Activated naive CD8-positive, alpha-beta T cell treated with anti-CD3 and anti-CD28 coated beads, Interleukin-2, amount 50 U/mL, for 24 hours (primary cell): ENCODE measurements around the gene CEP76.
"Not testable (repeated sequence)": the region's sequence is repeated elsewhere in the genome, so short reads cannot be mapped to it uniquely, and the experiment has no call there.

Experiments used
- ATAC-seq: fragments of 150-1000 bp; cut with Tn5 transposase; one replicate; pipeline ENCODE4 v1.10.0; 2021
- DNase-seq: peaks from one replicate; pipeline ENCODE4 v3.0.0; 2021
- H3K27ac Mint-ChIP-seq: one replicate; pipeline ENCODE4 v1.8.0; 2021; ENCODE audit warnings: mild to moderate bottlenecking, mixed read lengths
- H3K27me3 Mint-ChIP-seq: one replicate; pipeline ENCODE4 v1.8.0; 2021; ENCODE audit warnings: mixed read lengths
- H3K36me3 Mint-ChIP-seq: one replicate; pipeline ENCODE4 v1.8.0; 2021; ENCODE audit warnings: low read depth, mixed read lengths
- H3K4me1 Mint-ChIP-seq: one replicate; pipeline ENCODE4 v1.8.0; 2021; ENCODE audit warnings: mixed read lengths
- H3K4me3 Mint-ChIP-seq: one replicate; pipeline ENCODE4 v1.8.0; 2021; ENCODE audit warnings: mild to moderate bottlenecking, moderate library complexity, mixed read lengths
- H3K9me3 Mint-ChIP-seq: one replicate; pipeline ENCODE4 v1.8.0; 2021; ENCODE audit warnings: mixed read lengths

Gene CEP76

GRCh38 chr18:12639990-12640880 lies 62.3 kb downstream of the CEP76 start:
- Mint-ChIP-seq H3K27ac (no peak overlapping the region), H3K4me3 (no peak overlapping the region), H3K36me3 (no peaks in the 10 kb centered on the region), H3K4me1 (no peaks in the 10 kb centered on the region), H3K9me3 (no peaks in the 10 kb centered on the region), H3K27me3 (peaks cover 8% of the 10 kb centered on the region)
- no peak for DNase-seq
- no peak for ATAC-seq

DNA sequence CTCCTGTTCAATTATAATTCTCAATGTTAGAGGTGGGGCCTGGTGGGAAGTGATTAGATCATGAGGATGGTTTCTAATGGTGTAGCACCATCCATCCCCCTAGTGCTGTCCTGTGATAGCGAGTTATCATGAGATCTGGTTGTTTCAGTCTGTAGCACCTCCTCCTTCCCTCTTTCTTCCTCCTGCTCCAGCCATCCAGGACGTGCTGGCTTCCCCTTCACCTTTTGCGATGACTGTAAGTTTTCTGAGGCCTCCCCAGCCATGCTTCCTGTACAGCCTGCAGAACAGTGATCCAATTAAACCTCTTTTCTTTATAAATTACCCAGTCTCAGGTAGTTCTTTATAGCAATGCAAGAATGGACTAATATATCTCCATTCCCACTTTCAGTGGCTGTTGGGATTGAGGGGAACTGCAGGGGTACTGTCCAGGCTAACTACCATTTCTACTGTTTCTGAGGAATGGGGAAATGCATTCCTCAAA lies 63.8 kb downstream of the CEP76 start:
- ATAC-seq (no peak), DNase-seq (no peak)
- Mint-ChIP-seq H3K4me1 (no peaks in the 10 kb centered on the region), H3K4me3 (no peak overlapping the region), H3K27ac (no peak overlapping the region), H3K9me3 (no peaks in the 10 kb centered on the region), H3K36me3 (no peaks in the 10 kb centered on the region), H3K27me3 (peaks cover 8% of the 10 kb centered on the region)

DNA sequence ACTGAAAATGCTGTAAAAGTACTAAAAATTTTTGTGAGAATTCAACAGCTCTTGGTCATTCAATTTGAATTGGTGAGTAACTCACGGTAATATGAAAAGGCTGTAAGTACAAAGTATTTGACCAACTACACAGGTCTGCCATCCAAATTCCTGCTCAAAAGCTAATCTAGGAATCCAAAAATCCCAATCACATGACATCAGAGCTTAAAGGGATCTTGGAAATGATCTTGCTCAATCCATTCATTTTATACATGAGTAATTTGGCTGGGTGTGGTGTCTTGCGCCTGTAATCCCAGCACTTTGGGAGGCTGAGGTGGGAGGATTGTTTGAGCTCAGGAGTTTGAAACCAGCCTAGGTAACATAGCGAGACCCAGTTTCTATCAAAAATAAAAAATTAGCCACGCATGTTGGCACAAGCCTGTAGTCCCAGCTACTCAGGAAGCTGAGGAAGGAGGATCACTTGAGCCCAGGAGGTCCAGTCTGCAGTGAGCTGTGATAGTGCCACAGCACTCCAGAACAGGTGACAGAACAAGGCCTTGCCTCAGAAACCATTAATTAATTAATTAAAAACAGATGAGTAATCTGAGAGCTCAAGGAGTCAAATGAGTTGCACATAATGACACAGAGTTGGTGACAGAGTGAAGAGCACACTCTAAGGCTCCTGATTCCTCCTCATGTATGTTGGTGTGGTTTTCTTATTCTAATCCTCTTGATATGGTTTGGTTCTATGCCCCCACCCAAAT lies 64.5 kb downstream of the CEP76 start:
- H3K4me1 Mint-ChIP-seq, result no peaks in the 10 kb centered on the region
- peaks cover 4% of the 10 kb centered on the region for H3K27me3 Mint-ChIP-seq
- DNase-seq (no peak), ATAC-seq (no peak)
- H3K36me3 Mint-ChIP-seq, result no peaks in the 10 kb centered on the region
- H3K4me3 Mint-ChIP-seq, result no peak overlapping the region
- no peaks in the 10 kb centered on the region for H3K9me3 Mint-ChIP-seq
- no peak overlapping the region for H3K27ac Mint-ChIP-seq

DNA sequence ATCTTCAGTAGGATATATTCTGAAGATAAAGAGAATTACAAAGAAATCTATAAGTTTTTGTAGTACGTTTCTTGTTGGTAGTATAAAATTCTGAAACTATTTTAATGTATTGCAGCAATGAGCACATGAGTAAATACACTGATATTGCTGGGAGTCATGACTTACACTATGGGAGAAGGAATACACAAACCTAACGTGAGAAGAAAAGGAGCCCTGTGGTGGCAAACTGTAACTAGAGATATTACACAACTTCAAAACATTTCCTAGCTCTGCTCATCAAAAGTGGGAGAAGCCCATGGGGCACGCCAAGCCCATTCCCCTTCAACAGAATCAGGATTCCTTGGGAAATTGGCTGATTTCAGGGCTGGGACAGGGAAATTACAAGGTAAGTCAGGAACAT lies 65.1 kb downstream of the CEP76 start:
- ATAC-seq (no peak), DNase-seq (no peak)
- Mint-ChIP-seq H3K9me3 (no peaks in the 10 kb centered on the region), H3K4me3 (no peak overlapping the region), H3K4me1 (no peaks in the 10 kb centered on the region), H3K36me3 (no peaks in the 10 kb centered on the region), H3K27ac (no peak overlapping the region), H3K27me3 (peaks cover 2% of the 10 kb centered on the region)

- H3K4me3 Mint-ChIP-seq, result no peak overlapping the region
- no peaks in the 10 kb centered on the region for H3K36me3 Mint-ChIP-seq
- no peak for DNase-seq
- ATAC-seq, result no peak
- H3K4me1 Mint-ChIP-seq, result no peaks in the 10 kb centered on the region
- H3K9me3 Mint-ChIP-seq, result no peaks in the 10 kb centered on the region
- H3K27me3 Mint-ChIP-seq, result peaks cover 2% of the 10 kb centered on the region
- H3K27ac Mint-ChIP-seq, result no peak overlapping the region
Measured at GRCh38 chr18:12631831-12632477, 70.6 kb downstream of the CEP76 start.

- Mint-ChIP-seq H3K27ac (no peak overlapping the region), H3K4me1 (no peaks in the 10 kb centered on the region), H3K36me3 (no peaks in the 10 kb centered on the region), H3K27me3 (peaks cover 2% of the 10 kb centered on the region), H3K9me3 (no peaks in the 10 kb centered on the region), H3K4me3 (no peak overlapping the region)
- DNase-seq (no peak), ATAC-seq (no peak)
Measured at GRCh38 chr18:12630136-12630535, 72.4 kb downstream of the CEP76 start.

DNA sequence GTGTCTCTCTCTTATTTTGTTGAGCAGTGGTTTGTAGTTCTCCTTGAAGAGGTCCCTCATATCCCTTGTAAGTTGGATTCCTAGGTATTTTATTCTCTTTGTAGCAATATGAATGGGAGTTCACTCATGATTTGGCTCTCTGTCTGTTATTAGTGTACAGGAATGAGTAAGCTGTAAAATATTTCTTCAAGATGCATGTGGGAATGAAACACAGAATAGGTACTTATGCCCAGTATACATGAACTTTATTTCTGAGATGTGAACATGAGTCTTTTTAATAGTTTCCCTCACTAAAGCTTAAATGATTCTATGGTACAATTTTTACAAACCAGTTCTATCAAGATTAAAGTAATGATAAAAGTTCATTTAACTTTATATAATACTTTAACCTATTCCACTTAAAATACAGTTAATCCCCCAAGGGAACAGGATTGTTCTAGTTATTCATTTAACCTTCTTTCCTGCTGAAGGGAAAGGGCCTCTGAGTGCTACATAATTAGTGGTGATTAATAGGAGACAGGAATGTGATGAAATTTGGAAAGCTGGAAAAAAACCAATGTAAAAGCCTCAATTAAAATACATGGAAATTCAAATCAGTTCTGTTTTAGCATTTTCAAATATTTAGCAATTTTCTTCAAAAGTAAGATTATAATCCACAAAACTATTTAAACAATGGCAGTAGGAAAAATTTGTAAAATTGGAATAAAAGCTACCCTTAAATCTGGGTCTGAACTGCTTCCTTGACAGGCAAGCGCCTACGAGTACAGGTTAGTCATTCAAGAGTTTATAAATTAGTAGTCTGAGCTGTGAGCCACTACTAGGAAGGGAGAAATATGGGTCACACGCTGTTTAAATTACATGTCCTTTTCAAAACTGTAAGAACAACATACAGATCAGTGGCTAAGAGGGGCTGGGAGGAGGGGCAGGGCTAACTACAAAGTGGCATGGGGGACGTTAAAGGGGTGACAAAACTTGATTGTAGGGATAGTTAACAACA lies 73.5 kb downstream of the CEP76 start:
- DNase-seq, result no peak
- ATAC-seq, result no peak
- peaks cover 2% of the 10 kb centered on the region for H3K27me3 Mint-ChIP-seq
- H3K4me3 Mint-ChIP-seq, result no peak overlapping the region
- H3K4me1 Mint-ChIP-seq, result no peaks in the 10 kb centered on the region
- no peaks in the 10 kb centered on the region for H3K9me3 Mint-ChIP-seq
- H3K27ac Mint-ChIP-seq, result no peak overlapping the region
- H3K36me3 Mint-ChIP-seq, result no peaks in the 10 kb centered on the region

GRCh38 chr18:12627199-12627598 lies 75.3 kb downstream of the CEP76 start:
- H3K27me3 Mint-ChIP-seq, H3K27ac Mint-ChIP-seq, H3K4me1 Mint-ChIP-seq, ATAC-seq, H3K4me3 Mint-ChIP-seq, DNase-seq, H3K36me3 Mint-ChIP-seq, H3K9me3 Mint-ChIP-seq: not testable (repeated sequence)

GRCh38 chr18:12625241-12625640 lies 77.3 kb downstream of the CEP76 start:
- Mint-ChIP-seq H3K9me3 (no peaks in the 10 kb centered on the region), H3K4me3 (no peak overlapping the region)
- DNase-seq, result no peak

More at GRCh38 chr18:12625241-12625640, 77.3 kb downstream of the CEP76 start:
- H3K4me1 Mint-ChIP-seq, result no peaks in the 10 kb centered on the region
- no peak for ATAC-seq
- no peaks in the 10 kb centered on the region for H3K36me3 Mint-ChIP-seq
- H3K27me3 Mint-ChIP-seq, result peaks cover 3% of the 10 kb centered on the region
- H3K27ac Mint-ChIP-seq, result no peak overlapping the region
